MM.1S (cell line): Measurements from ENCODE around the gene SCUBE1.

ENCODE experiments used
- DNase-seq: peaks from one replicate; pipeline ENCODE4 v3.0.0-alpha.2; 2015
- H2AFZ ChIP-seq: fragments of 300-600 bp; sonication (generic); 2 replicates; pipeline ENCODE4 v1.6.0; 2016; ENCODE audit warnings: antibody characterized with exemption, low read length
- H3F3A ChIP-seq: fragments of 300-600 bp; sonication (generic); 2 replicates; pipeline ENCODE4 v1.6.1; 2016; ENCODE audit warnings: mild to moderate bottlenecking, antibody characterized with exemption, low read length, moderate library complexity, mixed read lengths; ENCODE audit not compliant: insufficient read depth
- H3K27ac ChIP-seq: fragments of 300-600 bp; sonication (generic); 2 replicates; pipeline ENCODE4 v1.5.1; 2016; ENCODE audit warnings: mild to moderate bottlenecking, low read length
- H3K27me3 ChIP-seq: fragments of 300-600 bp; sonication (generic); replicated peaks from 2 replicates; pipeline ENCODE4 v1.6.0; 2016; ENCODE audit warnings: low read length; ENCODE audit not compliant: insufficient read depth
- H3K36me3 ChIP-seq: fragments of 300-600 bp; sonication (generic); replicated peaks from 2 replicates; pipeline ENCODE4 v1.6.1; 2016; ENCODE audit warnings: mild to moderate bottlenecking, low read length, mixed read lengths; ENCODE audit not compliant: insufficient read depth
- H3K4me1 ChIP-seq: fragments of 300-600 bp; sonication (generic); 2 replicates; pipeline ENCODE4 v1.6.1; 2016; ENCODE audit warnings: low read length, mixed read lengths
- H3K4me2 ChIP-seq: fragments of 300-600 bp; sonication (generic); 2 replicates; pipeline ENCODE4 v1.6.0; 2016; ENCODE audit warnings: low read depth, low read length
- H3K4me3 ChIP-seq: fragments of 300-600 bp; sonication (generic); 2 replicates; pipeline ENCODE4 v1.5.1; 2016; ENCODE audit warnings: low read length, mixed read lengths
- H3K79me2 ChIP-seq: fragments of 300-600 bp; sonication (generic); 2 replicates; pipeline ENCODE4 v1.6.1; 2016; ENCODE audit warnings: mixed run types, low read length, mixed read lengths
- H3K9ac ChIP-seq: fragments of 300-600 bp; sonication (generic); 2 replicates; pipeline ENCODE4 v1.6.1; 2016; ENCODE audit warnings: low read length, mixed read lengths
- H3K9me2 ChIP-seq: fragments of 300-600 bp; sonication (generic); replicated peaks from 2 replicates; pipeline ENCODE4 v1.6.1; 2016; ENCODE audit warnings: mild to moderate bottlenecking, low read length, mixed read lengths; ENCODE audit not compliant: insufficient read depth
- H3K9me3 ChIP-seq: fragments of 300-600 bp; sonication (generic); replicated peaks from 2 replicates; pipeline ENCODE4 v1.6.1; 2016; ENCODE audit warnings: mild to moderate bottlenecking, low read length, mixed read lengths; ENCODE audit not compliant: insufficient read depth
- H4K20me1 ChIP-seq: fragments of 300-600 bp; sonication (generic); 2 replicates; pipeline ENCODE4 v1.6.1; 2016; ENCODE audit warnings: mild to moderate bottlenecking, low read length, moderate library complexity, mixed read lengths; ENCODE audit not compliant: insufficient read depth
- CTCF ChIP-seq: fragments of 300-600 bp; sonication (generic); IDR thresholded peaks from 2 replicates; pipeline ENCODE4 v1.5.1; 2016; ENCODE audit warnings: antibody characterized with exemption, low read length, mixed read lengths
- EZH2 ChIP-seq: fragments of 300-600 bp; sonication (generic); optimal IDR thresholded peaks from 2 replicates; pipeline ENCODE3; 2017; ENCODE audit warnings: low read depth, mild to moderate bottlenecking, antibody characterized with exemption, low read length, mixed read lengths
- EZH2phosphoT487 ChIP-seq: fragments of 300-600 bp; sonication (generic); IDR thresholded peaks from 2 replicates; pipeline ENCODE4 v1.6.1; 2018; ENCODE audit warnings: antibody characterized with exemption, low read length

The SCUBE1 gene

GRCh38 chr22:43191831-43192230 is 151.3 kb downstream of the SCUBE1 start:
- Histone ChIP-seq H3K36me3 (no peaks in the 10 kb centered on the region), H4K20me1 (no peaks in the 10 kb centered on the region), H3K4me1 (peaks cover 1% of the 10 kb centered on the region; the same call in 1 of the 2 replicates), H3K4me3 (no peak overlapping the region), H3F3A (peaks cover 8% of the 10 kb centered on the region), H3K9ac (no peak overlapping the region), H3K27me3 (peaks cover 13% of the 10 kb centered on the region; the same call in 1 of the 2 replicates), H3K9me2 (no peaks in the 10 kb centered on the region), H2AFZ (no peak overlapping the region), H3K79me2 (no peaks in the 10 kb centered on the region), H3K9me3 (no peaks in the 10 kb centered on the region), H3K4me2 (no peak overlapping the region), H3K27ac (no peak overlapping the region)
- no peak for DNase-seq
- TF ChIP-seq CTCF (no peak), EZH2 (no peak), EZH2phosphoT487 (no peak)

GRCh38 chr22:43188829-43189545 is 154.2 kb downstream of the SCUBE1 start:
- H3F3A ChIP-seq = peaks cover 7% of the 10 kb centered on the region
- TF ChIP-seq CTCF (no peak), EZH2 (no peak), EZH2phosphoT487 (no peak)

GRCh38 chr22:43187171-43188099 is 155.7 kb downstream of the SCUBE1 start:
- peak; percentile 57 for TF ChIP-seq CTCF
- no peak for TF ChIP-seq EZH2
- peak; percentile 96 for DNase-seq
- Histone ChIP-seq H2AFZ (peak overlapping the region; percentile 92), H3K79me2 (peaks cover 39% of the 10 kb centered on the region), H3K9ac (peak overlapping the region; percentile 65), H3K27ac (peak overlapping the region; percentile 77), H3K27me3 (peaks cover 12% of the 10 kb centered on the region; the same call in 1 of the 2 replicates), H3K4me2 (peak overlapping the region; percentile 88), H3K4me3 (peak overlapping the region; percentile 75), H3K9me3 (no peaks in the 10 kb centered on the region), H3K9me2 (no peaks in the 10 kb centered on the region), H3K4me1 (peaks cover 6% of the 10 kb centered on the region), H4K20me1 (no peaks in the 10 kb centered on the region), H3K36me3 (no peaks in the 10 kb centered on the region), H3F3A (peaks cover 7% of the 10 kb centered on the region)

More at GRCh38 chr22:43188829-43189545, 154.2 kb downstream of the SCUBE1 start:
- no peak overlapping the region for H3K4me2 ChIP-seq
- peaks cover 12% of the 10 kb centered on the region; the same call in 1 of the 2 replicates for H3K27me3 ChIP-seq
- no peak overlapping the region for H2AFZ ChIP-seq
- H3K9me3 ChIP-seq = no peaks in the 10 kb centered on the region
- no peak for DNase-seq
- no peak overlapping the region for H3K27ac ChIP-seq
- H3K36me3 ChIP-seq = no peaks in the 10 kb centered on the region
- peaks cover 24% of the 10 kb centered on the region for H3K79me2 ChIP-seq
- H3K9ac ChIP-seq = no peak overlapping the region
- no peaks in the 10 kb centered on the region for H3K9me2 ChIP-seq
- no peak overlapping the region for H3K4me3 ChIP-seq
- peaks cover 6% of the 10 kb centered on the region for H3K4me1 ChIP-seq
- H4K20me1 ChIP-seq = no peaks in the 10 kb centered on the region
